ENCODE results near the gene DNAH11.
"Not testable (repeated sequence)": the region's sequence is repeated elsewhere in the genome, so short reads cannot be mapped to it uniquely, and the experiment has no call there.

The DNAH11 gene

GRCh38 chr7:21617513-21617912 is 74.7 kb downstream of the DNAH11 start:
- DNase-seq (ENCODE audit: low spot score), result no peak

GRCh38 chr7:21617916-21618390 is 75.1 kb downstream of the DNAH11 start:
- peak; percentile 15 for DNase-seq (ENCODE audit: low spot score)

GRCh38 chr7:21618706-21619105 is 75.9 kb downstream of the DNAH11 start:
- no peak for DNase-seq (ENCODE audit: low spot score)

GRCh38 chr7:21620054-21620453 is 77.2 kb downstream of the DNAH11 start:
- DNase-seq (ENCODE audit: low spot score), result no peak

- no peak for DNase-seq (ENCODE audit: low spot score)
Measured at GRCh38 chr7:21624320-21624719, 81.5 kb downstream of the DNAH11 start.

GRCh38 chr7:21636694-21637093 is 93.9 kb downstream of the DNAH11 start:
- DNase-seq (ENCODE audit: low spot score), result no peak

GRCh38 chr7:21639206-21639868 is 96.5 kb downstream of the DNAH11 start:
- no peak for DNase-seq (ENCODE audit: low spot score)

GRCh38 chr7:21640105-21640504 is 97.3 kb downstream of the DNAH11 start:
- no peak for DNase-seq (ENCODE audit: low spot score)

- DNase-seq (ENCODE audit: low spot score), result no peak
Measured at GRCh38 chr7:21641546-21641945, 98.7 kb downstream of the DNAH11 start.

- DNase-seq (ENCODE audit: low spot score), result no peak
Measured at GRCh38 chr7:21642422-21642821, 99.6 kb downstream of the DNAH11 start.

GRCh38 chr7:21651697-21652096 is 108.9 kb downstream of the DNAH11 start:
- DNase-seq (ENCODE audit: low spot score), result no peak

- no peak for DNase-seq (ENCODE audit: low spot score)
Measured at GRCh38 chr7:21653623-21654022, 110.8 kb downstream of the DNAH11 start.

- DNase-seq (ENCODE audit: low spot score), result no peak
Measured at GRCh38 chr7:21656081-21656480, 113.2 kb downstream of the DNAH11 start.

- DNase-seq (ENCODE audit: low spot score), result no peak
Measured at GRCh38 chr7:21656796-21657195, 114.0 kb downstream of the DNAH11 start.

GRCh38 chr7:21670496-21670895 is 127.7 kb downstream of the DNAH11 start:
- DNase-seq (ENCODE audit: low spot score), result no peak

- DNase-seq (ENCODE audit: low spot score), result no peak
Measured at GRCh38 chr7:21671859-21672258, 129.0 kb downstream of the DNAH11 start.

- no peak for DNase-seq (ENCODE audit: low spot score)
Measured at GRCh38 chr7:21675255-21675654, 132.4 kb downstream of the DNAH11 start.

GRCh38 chr7:21690705-21691104 is 147.9 kb downstream of the DNAH11 start:
- no peak for DNase-seq (ENCODE audit: low spot score)

- not testable (repeated sequence) for DNase-seq (ENCODE audit: low spot score)
Measured at GRCh38 chr7:21691146-21691545, 148.3 kb downstream of the DNAH11 start.

- DNase-seq (ENCODE audit: low spot score), result not testable (repeated sequence)
Measured at GRCh38 chr7:21700587-21700986, 157.7 kb downstream of the DNAH11 start.

- DNase-seq (ENCODE audit: low spot score), result no peak
Measured at GRCh38 chr7:21702303-21702702, 159.5 kb downstream of the DNAH11 start.

- no peak for DNase-seq (ENCODE audit: low spot score)
Measured at GRCh38 chr7:21704359-21704758, 161.5 kb downstream of the DNAH11 start.

- DNase-seq (ENCODE audit: low spot score), result no peak
Measured at GRCh38 chr7:21706131-21706530, 163.3 kb downstream of the DNAH11 start.

GRCh38 chr7:21707566-21707965 is 164.7 kb downstream of the DNAH11 start:
- no peak for DNase-seq (ENCODE audit: low spot score)

All from AG08396 (cell line).